Lung (tissue), 12 donors: ENCODE data around the gene COPS2. TPM values are rescaled to one million over a fixed set of nuclear protein-coding genes. Genes with fewer than 3 reads are reported as not detected.

Experiments used
- ATAC-seq: fragments of 200-7000 bp; cut with Tn5 transposase; one replicate; pipeline ENCODE4 v1.9.1; 2020; ENCODE audit warnings: moderate number of reproducible peaks; ENCODE audit not compliant: insufficient read depth, low FRiP score
- DNase-seq, 3 donors: peaks; one replicate each; pipeline ENCODE4 v3.0.0-alpha.2; 2013 to 2017
- H3K27ac ChIP-seq, 2 donors: one replicate each; pipeline ENCODE4 v1.5.1; 2013; ENCODE audit warnings: mild to moderate bottlenecking in 2 of 2, moderate library complexity in 2 of 2, control low read depth in 1 of 2, inconsistent platforms in 1 of 2, low read depth in 1 of 2, low read length in 1 of 2
- H3K27me3 ChIP-seq, 3 donors: one replicate each; pipeline ENCODE4 v1.5.1; 2013; ENCODE audit warnings: low read length in 2 of 3; ENCODE audit not compliant: control insufficient read depth in 3 of 3, insufficient read depth in 3 of 3
- H3K36me3 ChIP-seq, 4 donors: one replicate each; pipeline ENCODE4 v1.5.1; 2013; ENCODE audit warnings: low read length in 4 of 4, mild to moderate bottlenecking in 1 of 4, moderate library complexity in 1 of 4; ENCODE audit not compliant: control insufficient read depth in 4 of 4, insufficient read depth in 4 of 4
- H3K4me1 ChIP-seq, 5 donors: one replicate each; pipeline ENCODE4 v1.5.1; 2013; ENCODE audit warnings: low read length in 5 of 5, mild to moderate bottlenecking in 2 of 5, moderate library complexity in 1 of 5; ENCODE audit not compliant: control insufficient read depth in 5 of 5, insufficient read depth in 5 of 5
- H3K4me3 ChIP-seq: one replicate; pipeline ENCODE4 v1.5.1; 2013; ENCODE audit warnings: mild to moderate bottlenecking, control low read depth, moderate library complexity
- H3K9ac ChIP-seq, 2 donors: one replicate each; pipeline ENCODE4 v1.5.1; 2013; ENCODE audit warnings: low read length in 2 of 2, control low read depth in 1 of 2; ENCODE audit not compliant: insufficient read depth in 1 of 2
- H3K9me3 ChIP-seq, 4 donors: one replicate each; pipeline ENCODE4 v1.5.1; 2013; ENCODE audit warnings: low read length in 3 of 4, mild to moderate bottlenecking in 1 of 4, moderate library complexity in 1 of 4; ENCODE audit not compliant: control insufficient read depth in 4 of 4, insufficient read depth in 3 of 4
- CTCF ChIP-seq: IDR thresholded peaks from 2 replicates; pipeline ENCODE4 v1.5.1; 2012; ENCODE audit warnings: mild to moderate bottlenecking; ENCODE audit errors: control extremely low read depth, extremely low read depth
- WGBS, 2 donors: extraction: QIAGEN DNeasy Blood & Tissue Kit; methylation state at CpG; one replicate each; pipeline ENCODE4 v1.1.7; 2013; 5-methylcytosine and 5-hydroxymethylcytosine counted together
- polyA plus RNA-seq, 2 donors: library from polyadenylated mRNA; stranded (reverse); fragments of 200-250 nt; gene quantifications; one replicate each; pipeline ENCODE4 v1.2.1, GENCODE V29; 2013
- total RNA-seq, 2 donors: library from RNA; depleted of rRNA in 1 of 2; stranded (reverse); fragments of >200 nt in 1 of 2; gene quantifications; one replicate each; pipeline ENCODE4 v1.2.1, GENCODE V29; 2014 to 2021
- donor health status: control.
- donor health status: control.
- donor health status: Bipolar disorder and iron deficiency.
- donor health status: healthy.
- donor health status: DM: yes; HTN: yes; CAD: no.

Gene COPS2
- total and polyA plus RNA-seq, 4 donors, result 36.7 to 117 (median 43.0) TPM

DNA sequence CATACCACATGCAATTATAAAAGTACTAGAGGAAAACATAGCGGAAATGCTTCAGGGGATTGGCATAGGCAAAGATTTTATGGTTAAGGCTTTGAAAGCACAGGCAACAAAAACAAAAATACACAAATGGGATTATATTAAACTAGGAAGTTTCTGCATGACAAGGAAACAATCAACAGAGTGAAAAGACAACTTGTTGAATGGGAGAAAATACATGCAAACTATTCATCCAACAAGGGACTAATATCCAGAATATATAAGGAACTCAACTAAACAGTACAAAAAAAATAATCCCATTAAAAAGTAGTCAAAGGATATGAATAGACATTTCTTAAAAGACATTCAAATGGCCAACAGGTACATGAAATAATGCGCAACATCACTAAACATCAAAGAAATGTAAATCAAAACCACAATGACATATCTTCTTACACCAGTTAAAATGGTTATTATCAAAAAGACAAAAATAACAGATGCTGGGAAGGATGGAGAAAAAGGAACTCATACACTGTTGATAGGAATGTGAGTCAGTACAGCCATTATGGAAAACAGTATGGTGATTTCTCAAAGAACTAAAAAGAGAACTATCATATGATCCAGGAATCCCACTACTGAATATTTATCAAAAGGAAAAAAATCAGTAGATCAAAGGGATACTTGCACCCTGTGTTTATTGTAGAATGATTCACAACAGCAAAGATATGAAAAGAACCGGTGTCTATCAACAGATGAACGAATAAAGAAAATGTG is 39.1 kb downstream of the COPS2 start:
- no peak overlapping the region for H3K4me3 ChIP-seq
- H3K27me3 ChIP-seq, result no peaks in the 10 kb centered on the region
- 95 to 98% methylated on average over 4 of the region's 4 CpGs for WGBS, 2 donors
- H3K9ac ChIP-seq, result no peak overlapping the region
- DNase-seq (no peak), ATAC-seq (no peak)
- H3K27ac ChIP-seq, result no peak overlapping the region
- peaks cover 0 to 5% (median 1%) of the 10 kb centered on the region in 4 donors for H3K9me3 ChIP-seq
- no peaks in the 10 kb centered on the region for H3K4me1 ChIP-seq
- peaks cover 0 to 7% (median 3%) of the 10 kb centered on the region in 4 donors for H3K36me3 ChIP-seq
- no peak for TF ChIP-seq CTCF

- Histone ChIP-seq H3K4me1 (no peaks in the 10 kb centered on the region), H3K4me3 (no peak overlapping the region), H3K36me3 (peaks cover 0 to 16% (median 3%) of the 10 kb centered on the region in 4 donors), H3K9ac (no peak overlapping the region), H3K27ac (no peak overlapping the region), H3K9me3 (peaks cover 0 to 5% (median 2%) of the 10 kb centered on the region in 4 donors), H3K27me3 (no peaks in the 10 kb centered on the region)
- 56 to 71% methylated on average over 2 of the region's 2 CpGs for WGBS, 2 donors
- no peak for ATAC-seq
- DNase-seq, result no peak
- no peak for TF ChIP-seq CTCF
Observed at GRCh38 chr15:49115062-49115461, 40.3 kb downstream of the COPS2 start.

DNA sequence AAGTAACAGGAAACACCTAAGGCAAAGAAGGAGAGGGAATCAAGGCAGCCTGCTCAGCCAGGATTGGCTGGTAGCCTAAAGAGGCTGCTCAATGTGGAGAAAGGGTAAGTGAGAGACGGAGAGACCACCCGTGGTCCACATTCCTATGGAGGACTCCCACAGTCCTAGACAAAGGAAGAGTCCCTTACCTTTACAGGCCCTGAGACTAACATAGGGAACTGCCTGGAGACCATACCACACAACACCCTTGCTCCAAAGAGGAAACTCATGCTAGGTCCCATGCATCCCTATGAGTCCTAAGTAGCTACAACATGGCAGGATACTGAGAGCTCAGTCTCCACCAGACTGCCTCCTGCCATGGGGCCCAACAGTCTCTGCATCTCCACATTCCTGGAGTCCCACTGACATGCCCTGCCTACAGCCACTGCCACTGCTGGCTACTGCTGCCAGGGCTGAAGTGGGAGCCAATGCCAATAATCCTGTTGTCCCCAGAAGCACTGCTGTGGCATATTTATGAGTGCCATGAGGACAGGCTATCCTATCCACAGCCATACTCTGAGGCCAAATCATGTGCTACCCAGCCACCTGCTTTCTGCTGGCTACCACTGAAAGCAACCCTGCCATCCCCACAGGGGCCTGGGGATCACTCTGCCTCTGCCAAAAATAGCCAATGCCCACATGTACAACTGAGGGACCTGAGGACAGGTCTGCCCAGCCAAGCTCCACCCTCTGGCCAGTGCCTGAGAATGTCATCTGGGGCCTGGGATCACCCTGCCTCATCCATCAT is 45.0 kb downstream of the COPS2 start:
- DNase-seq (no peak), ATAC-seq (no peak)
- Histone ChIP-seq H3K27ac (no peak overlapping the region), H3K27me3 (no peaks in the 10 kb centered on the region), H3K9me3 (peaks cover 0 to 5% (median 2%) of the 10 kb centered on the region in 4 donors), H3K9ac (no peak overlapping the region), H3K4me3 (no peak overlapping the region), H3K36me3 (peaks cover 0 to 16% (median 4%) of the 10 kb centered on the region in 4 donors), H3K4me1 (no peaks in the 10 kb centered on the region)
- WGBS, 2 donors, result 92% methylated on average over 2 of the region's 2 CpGs
- TF ChIP-seq CTCF, result no peak
